HCT116 (cell line): Measurements from ENCODE around the gene TTLL6. TPM values are rescaled to one million over a fixed set of nuclear protein-coding genes. Genes with fewer than 3 reads are reported as not detected.

Source experiments
- ATAC-seq: fragments of 200-7000 bp; cut with Tn5 transposase; 2 replicates; pipeline ENCODE4 v1.9.1; 2020; ENCODE audit warnings: mild to moderate bottlenecking, moderate library complexity
- BruUV-seq: library from RNA; stranded (reverse); fragments of 400-500 nt; replicated peaks from 2 replicates; lab custom pipeline; 2021; lab: Mats Ljungman, UMichigan
- CTCF ChIA-PET: fragments of 300-600 bp; sonication (Branson Sonifier 250); formaldehyde crosslinking; loops from one replicate; lab custom pipeline; 2021; ENCODE audit warnings: antibody characterized with exemption; lab: Charles Lee
- POLR2A ChIA-PET: fragments of 300-600, 350-600 bp; sonication (Branson Sonifier 250); formaldehyde crosslinking; loops from one replicate; lab custom pipeline; 2021; ENCODE audit warnings: antibody characterized with exemption; lab: Charles Lee
- RAD21 ChIA-PET, 2 experiments: fragments of 300-600 bp; sonication (Branson Sonifier 250); formaldehyde crosslinking; loops; one replicate each; lab custom pipeline; 2023; ENCODE audit warnings: low total read pairs in 2 of 2; ENCODE audit not compliant: uncharacterized antibody in 2 of 2, unreplicated experiment in 2 of 2, low non-redundant PET in 1 of 2; lab: Charles Lee
- DNase-seq: peaks from one replicate; pipeline ENCODE4 v3.0.0-alpha.2; 2010; ENCODE audit warnings: low read depth, low spot score
- H2AFZ ChIP-seq: fragments of 200-600 bp; shearing (Covaris generic), sonication (generic); 2 replicates; pipeline ENCODE4 v1.6.1; 2017; ENCODE audit warnings: low read depth, mixed run types, mixed read lengths, antibody characterized with exemption, low read length; ENCODE audit not compliant: poor library complexity, severe bottlenecking
- H3K27ac ChIP-seq: 2 replicates; pipeline ENCODE4 v1.5.1; 2012; ENCODE audit warnings: low read depth, low read length
- H3K27me3 ChIP-seq: fragments of 200-600 bp; sonication (generic); 2 replicates; pipeline ENCODE4 v1.6.1; 2016; ENCODE audit warnings: mixed run types, low read length, mixed read lengths; ENCODE audit not compliant: insufficient read depth
- H3K36me3 ChIP-seq, 2 experiments: fragments of 200-500 bp in 1 of 2; fragments of 200-600 bp in 1 of 2; sonication (Bioruptor generic) in 1 of 2; sonication (generic) in 1 of 2; 2 replicates each; pipeline versions ENCODE4 v1.5.1 to v1.6.1; 2014 to 2016; ENCODE audit warnings: low read length in 2 of 2, inconsistent platforms in 1 of 2, mixed read lengths in 1 of 2, mixed run types in 1 of 2; ENCODE audit not compliant: insufficient read depth in 2 of 2, control insufficient read depth in 1 of 2
- H3K4me1 ChIP-seq, 2 experiments: fragments of 200-600 bp in 1 of 2; sonication (generic) in 1 of 2; 2 replicates each; pipeline versions ENCODE4 v1.5.1 to v1.6.1; 2012 to 2017; ENCODE audit warnings: low read length in 2 of 2, inconsistent platforms in 1 of 2, mild to moderate bottlenecking in 1 of 2, mixed read lengths in 1 of 2, mixed run types in 1 of 2, moderate library complexity in 1 of 2; ENCODE audit not compliant: insufficient read depth in 2 of 2, control insufficient read depth in 1 of 2
- H3K4me2 ChIP-seq: fragments of 200-600 bp; sonication (generic); 2 replicates; pipeline ENCODE4 v1.6.1; 2017; ENCODE audit warnings: mixed run types, low read length, mixed read lengths
- H3K4me3 ChIP-seq, 2 experiments: fragments of 200-600 bp in 1 of 2; sonication (generic) in 1 of 2; replicated peaks in 1 of 2; 2 replicates each; pipeline ENCODE4 v1.5.1; 2011 to 2016; ENCODE audit warnings: low read length in 2 of 2, control low read depth in 1 of 2, low read depth in 1 of 2, mild to moderate bottlenecking in 1 of 2, mixed read lengths in 1 of 2, mixed run types in 1 of 2
- H3K79me2 ChIP-seq: fragments of 200-600 bp; sonication (generic); 2 replicates; pipeline ENCODE4 v1.6.1; 2017; ENCODE audit warnings: mild to moderate bottlenecking, mixed run types, low read length, moderate library complexity, mixed read lengths; ENCODE audit not compliant: insufficient read depth
- H3K9ac ChIP-seq: fragments of 200-600 bp; sonication (generic); 2 replicates; pipeline ENCODE4 v1.6.1; 2016; ENCODE audit warnings: low read length, mixed read lengths
- H3K9me2 ChIP-seq: fragments of 200-600 bp; sonication (generic), shearing (Covaris generic); 2 replicates; pipeline ENCODE4 v1.6.1; 2017; ENCODE audit warnings: mixed run types, mild to moderate bottlenecking, moderate library complexity; ENCODE audit not compliant: insufficient read depth
- H3K9me3 ChIP-seq, 2 experiments: fragments of 200-500 bp in 1 of 2; fragments of 200-600 bp in 1 of 2; sonication (Bioruptor generic) in 1 of 2; sonication (generic) in 1 of 2; 2 replicates each; pipeline ENCODE4 v1.6.1; 2014 to 2017; ENCODE audit warnings: low read length in 2 of 2, mixed read lengths in 2 of 2, inconsistent platforms in 1 of 2, low read depth in 1 of 2, mild to moderate bottlenecking in 1 of 2, mixed run types in 1 of 2, moderate library complexity in 1 of 2; ENCODE audit not compliant: control insufficient read depth in 1 of 2, insufficient read depth in 1 of 2
- H4K20me1 ChIP-seq: fragments of 200-600 bp; sonication (generic), shearing (Covaris generic); 2 replicates; pipeline ENCODE4 v1.6.1; 2017; ENCODE audit warnings: mixed run types, mild to moderate bottlenecking, moderate library complexity; ENCODE audit not compliant: insufficient read depth
- EGR1 ChIP-seq: IDR thresholded peaks from 2 replicates; pipeline ENCODE4 v1.6.1; 2012; ENCODE audit warnings: low read depth
- ZFX ChIP-seq: fragments of 450-650 bp; IDR thresholded peaks from 2 replicates; pipeline ENCODE4 v1.6.1; 2017
- intact Hi-C: fragments of 100-400 bp; cut with micrococcal nuclease; formaldehyde crosslinking; loops from 2 replicates; pipeline ENCODE4 v1.10.0; 2022
- total RNA-seq: library from RNA; stranded (reverse); gene quantifications from one replicate; pipeline ENCODE4 v1.2.1, GENCODE V29; 2021; ENCODE audit not compliant: unreplicated experiment
- TF ChIP-seq, protein P1 (sequence below): IDR thresholded peaks from 2 replicates; pipeline ENCODE4 v1.6.1; 2012
- TF ChIP-seq, protein P2 (sequence below): IDR thresholded peaks from 2 replicates; pipeline ENCODE4 v1.6.1; 2012; ENCODE audit warnings: low read depth
- TF ChIP-seq, protein P3 (sequence below): IDR thresholded peaks from 2 replicates; pipeline ENCODE4 v1.6.1; 2011; ENCODE audit warnings: mild to moderate bottlenecking, low read length, moderate library complexity; ENCODE audit not compliant: insufficient replicate concordance; ENCODE audit errors: extremely low read depth

TTLL6 gene
- total RNA-seq, 1 experiment from 2014 or later, result 0.79 TPM

DNA sequence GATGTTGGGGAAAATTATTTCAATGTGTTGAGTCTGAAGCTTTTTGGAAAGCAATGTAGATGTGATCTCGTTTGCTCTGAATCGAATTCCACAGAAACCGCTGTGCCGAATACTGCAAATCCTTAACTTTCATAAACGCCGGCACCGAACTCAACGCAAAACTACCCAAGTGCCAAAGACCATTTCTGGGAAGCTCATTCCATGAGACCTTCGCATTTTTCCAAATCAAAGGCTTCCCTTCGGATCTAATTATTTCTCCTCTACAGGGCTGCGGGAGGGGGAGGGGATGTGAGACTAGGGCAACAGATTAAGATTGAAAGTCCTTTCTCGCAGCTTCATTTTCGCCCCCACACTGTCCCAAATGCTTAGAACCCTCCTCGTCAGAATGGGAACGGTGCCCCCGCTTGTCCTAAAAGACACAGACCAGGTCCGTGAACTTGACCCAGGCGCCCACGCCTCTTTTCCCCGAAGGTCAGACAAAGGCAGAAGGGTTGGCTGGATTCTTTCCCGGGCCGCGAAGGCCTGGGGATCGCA is 98.7 kb downstream of the TTLL6 start:
- no TSS peak for BruUV-seq
- Histone ChIP-seq H3K9ac (no peak overlapping the region), H3K27me3 (no peaks in the 10 kb centered on the region), H3K9me2 (no peaks in the 10 kb centered on the region), H2AFZ (no peak overlapping the region), H3K4me1 (no peaks in the 10 kb centered on the region), H3K9me3 (no peaks in the 10 kb centered on the region), H3K4me3 (no peak overlapping the region), H3K36me3 (no peaks in the 10 kb centered on the region), H3K79me2 (no peaks in the 10 kb centered on the region), H4K20me1 (no peaks in the 10 kb centered on the region), H3K4me2 (no peak overlapping the region), H3K27ac (no peak overlapping the region)
- RAD21 ChIA-PET, result interaction anchor here in 1 of 2 experiments (0.7 kb wide), 1 partner anchor 322 kb away, joined by 5 read pairs; no protein-coding TSS in a partner anchor
- POLR2A ChIA-PET, result interaction anchor here (0.7 kb wide), 1 partner anchor 161 kb away, joined by 7 read pairs; no protein-coding TSS in a partner anchor
- CTCF ChIA-PET, result interaction anchor here (1.4 to 1.5 kb wide), 2 partner anchors 73 to 166 kb away, joined by 4 to 5 read pairs; no protein-coding TSS in a partner anchor
- TF ChIP-seq, protein P1, sequence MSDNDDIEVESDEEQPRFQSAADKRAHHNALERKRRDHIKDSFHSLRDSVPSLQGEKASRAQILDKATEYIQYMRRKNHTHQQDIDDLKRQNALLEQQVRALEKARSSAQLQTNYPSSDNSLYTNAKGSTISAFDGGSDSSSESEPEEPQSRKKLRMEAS, result no peak
- TF ChIP-seq EGR1, result no peak
- TF ChIP-seq, protein P2, sequence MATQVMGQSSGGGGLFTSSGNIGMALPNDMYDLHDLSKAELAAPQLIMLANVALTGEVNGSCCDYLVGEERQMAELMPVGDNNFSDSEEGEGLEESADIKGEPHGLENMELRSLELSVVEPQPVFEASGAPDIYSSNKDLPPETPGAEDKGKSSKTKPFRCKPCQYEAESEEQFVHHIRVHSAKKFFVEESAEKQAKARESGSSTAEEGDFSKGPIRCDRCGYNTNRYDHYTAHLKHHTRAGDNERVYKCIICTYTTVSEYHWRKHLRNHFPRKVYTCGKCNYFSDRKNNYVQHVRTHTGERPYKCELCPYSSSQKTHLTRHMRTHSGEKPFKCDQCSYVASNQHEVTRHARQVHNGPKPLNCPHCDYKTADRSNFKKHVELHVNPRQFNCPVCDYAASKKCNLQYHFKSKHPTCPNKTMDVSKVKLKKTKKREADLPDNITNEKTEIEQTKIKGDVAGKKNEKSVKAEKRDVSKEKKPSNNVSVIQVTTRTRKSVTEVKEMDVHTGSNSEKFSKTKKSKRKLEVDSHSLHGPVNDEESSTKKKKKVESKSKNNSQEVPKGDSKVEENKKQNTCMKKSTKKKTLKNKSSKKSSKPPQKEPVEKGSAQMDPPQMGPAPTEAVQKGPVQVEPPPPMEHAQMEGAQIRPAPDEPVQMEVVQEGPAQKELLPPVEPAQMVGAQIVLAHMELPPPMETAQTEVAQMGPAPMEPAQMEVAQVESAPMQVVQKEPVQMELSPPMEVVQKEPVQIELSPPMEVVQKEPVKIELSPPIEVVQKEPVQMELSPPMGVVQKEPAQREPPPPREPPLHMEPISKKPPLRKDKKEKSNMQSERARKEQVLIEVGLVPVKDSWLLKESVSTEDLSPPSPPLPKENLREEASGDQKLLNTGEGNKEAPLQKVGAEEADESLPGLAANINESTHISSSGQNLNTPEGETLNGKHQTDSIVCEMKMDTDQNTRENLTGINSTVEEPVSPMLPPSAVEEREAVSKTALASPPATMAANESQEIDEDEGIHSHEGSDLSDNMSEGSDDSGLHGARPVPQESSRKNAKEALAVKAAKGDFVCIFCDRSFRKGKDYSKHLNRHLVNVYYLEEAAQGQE, result no peak
- no peak for TF ChIP-seq ZFX
- TF ChIP-seq, protein P3, sequence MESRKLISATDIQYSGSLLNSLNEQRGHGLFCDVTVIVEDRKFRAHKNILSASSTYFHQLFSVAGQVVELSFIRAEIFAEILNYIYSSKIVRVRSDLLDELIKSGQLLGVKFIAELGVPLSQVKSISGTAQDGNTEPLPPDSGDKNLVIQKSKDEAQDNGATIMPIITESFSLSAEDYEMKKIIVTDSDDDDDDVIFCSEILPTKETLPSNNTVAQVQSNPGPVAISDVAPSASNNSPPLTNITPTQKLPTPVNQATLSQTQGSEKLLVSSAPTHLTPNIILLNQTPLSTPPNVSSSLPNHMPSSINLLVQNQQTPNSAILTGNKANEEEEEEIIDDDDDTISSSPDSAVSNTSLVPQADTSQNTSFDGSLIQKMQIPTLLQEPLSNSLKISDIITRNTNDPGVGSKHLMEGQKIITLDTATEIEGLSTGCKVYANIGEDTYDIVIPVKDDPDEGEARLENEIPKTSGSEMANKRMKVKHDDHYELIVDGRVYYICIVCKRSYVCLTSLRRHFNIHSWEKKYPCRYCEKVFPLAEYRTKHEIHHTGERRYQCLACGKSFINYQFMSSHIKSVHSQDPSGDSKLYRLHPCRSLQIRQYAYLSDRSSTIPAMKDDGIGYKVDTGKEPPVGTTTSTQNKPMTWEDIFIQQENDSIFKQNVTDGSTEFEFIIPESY, result no peak
- ATAC-seq (no peak), DNase-seq (no peak)
- intact Hi-C loops, result no loop called here
